ENCODE data around the gene TIMM13. TPM values are rescaled to one million over a fixed set of nuclear protein-coding genes. Genes with fewer than 3 reads are reported as not detected.

Gene TIMM13
- polyA plus RNA-seq, 3 donors = 17.3 to 89.3 (median 72.4) TPM

DNA sequence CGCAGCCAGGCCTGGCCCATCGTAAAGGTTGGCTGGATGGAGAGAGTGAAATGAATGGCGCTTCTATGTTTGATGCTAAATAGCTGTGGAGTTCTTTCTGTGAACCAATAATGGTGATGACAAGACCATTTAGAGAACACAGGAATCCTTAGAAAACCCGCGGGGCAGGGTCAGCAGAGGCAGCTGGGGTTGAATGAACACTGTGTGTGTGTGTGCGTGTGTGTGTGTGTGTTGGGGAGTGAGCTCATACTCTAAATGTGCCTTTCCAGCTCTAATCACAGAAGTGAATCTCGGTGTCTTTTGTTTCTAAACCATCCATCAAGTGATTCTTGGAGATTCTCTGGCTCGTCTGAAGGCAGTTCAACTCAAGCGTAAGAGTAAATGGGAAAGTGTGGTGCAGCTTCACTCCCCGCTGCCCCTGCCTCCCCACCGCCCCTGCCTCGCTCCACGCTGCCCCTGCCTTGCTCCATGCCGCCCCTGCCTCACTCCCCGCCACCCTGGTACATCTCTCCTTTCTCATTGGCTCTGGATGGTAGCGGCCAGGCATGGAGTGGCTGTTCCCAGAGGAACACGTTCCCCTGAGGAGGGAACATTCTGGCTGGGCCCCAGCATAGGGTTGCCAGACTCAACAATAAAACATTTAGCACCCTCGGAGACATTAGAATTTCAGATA is 46.1 kb downstream of the TIMM13 start:
- no peaks in the 10 kb centered on the region for H3K36me3 ChIP-seq (replicated peaks in 1 of 2; ENCODE audit: control insufficient read depth in 1 of 2, insufficient read depth in 2 of 2, low read length in 2 of 2)
- H2AFZ ChIP-seq (ENCODE audit: insufficient read depth, low read depth, low read length, poor library complexity, severe bottlenecking) = no peak overlapping the region
- no peak overlapping the region for H3K4me3 ChIP-seq (replicated peaks in 1 of 3; ENCODE audit: low read depth in 2 of 3, low read length in 3 of 3)
- H3K9me3 Mint-ChIP-seq = peaks cover 19 to 39% (median 26%) of the 10 kb centered on the region in 7 donors
- H3K4me2 ChIP-seq (replicated peaks; ENCODE audit: extremely low read depth, low read length, poor library complexity, severe bottlenecking) = no peak overlapping the region
- TF ChIP-seq CTCF (IDR thresholded peaks at IDR 0.05) = no peak
- peaks cover 29% of the 10 kb centered on the region for H3K4me1 Mint-ChIP-seq
- no peaks in the 10 kb centered on the region for H3K79me2 ChIP-seq (ENCODE audit: insufficient read depth, low read length)
- peaks cover 0 to 4% of the 10 kb centered on the region in 2 donors for H3K36me3 Mint-ChIP-seq
- H3K27me3 ChIP-seq (ENCODE audit: control insufficient read depth in 2 of 2, insufficient read depth in 2 of 2, low read length in 2 of 2) = no peaks in the 10 kb centered on the region
- H3K9ac ChIP-seq (ENCODE audit: insufficient read depth, low read length, poor library complexity, severe bottlenecking) = no peak overlapping the region
- H4K20me1 ChIP-seq (ENCODE audit: insufficient read depth, low read length) = no peaks in the 10 kb centered on the region
- WGBS (ENCODE audit: insufficient coverage) = 89% methylated on average over 14 of the region's 18 CpGs
- H3K27ac Mint-ChIP-seq = no peak overlapping the region
- peaks cover 3 to 10% (median 3%) of the 10 kb centered on the region in 3 donors for H3K27me3 Mint-ChIP-seq (ENCODE audit: low read depth in 3 of 3)
- H3K4me1 ChIP-seq (ENCODE audit: control insufficient read depth in 1 of 2, insufficient read depth in 2 of 2, low read length in 2 of 2) = peaks cover 21 to 25% of the 10 kb centered on the region in 2 donors
- H3K27ac ChIP-seq (ENCODE audit: low read depth in 1 of 2, low read length in 2 of 2) = no peak overlapping the region
- intact Hi-C loops (cut with micrococcal nuclease) = no loop called here
- peaks cover 14 to 33% of the 10 kb centered on the region in 2 donors for H3K9me3 ChIP-seq (replicated peaks in 1 of 2; ENCODE audit: control insufficient read depth in 1 of 2, insufficient read depth in 1 of 2, low read length in 2 of 2)
- no peak overlapping the region for H3K4me3 Mint-ChIP-seq
- DNase-seq = no peak

DNA sequence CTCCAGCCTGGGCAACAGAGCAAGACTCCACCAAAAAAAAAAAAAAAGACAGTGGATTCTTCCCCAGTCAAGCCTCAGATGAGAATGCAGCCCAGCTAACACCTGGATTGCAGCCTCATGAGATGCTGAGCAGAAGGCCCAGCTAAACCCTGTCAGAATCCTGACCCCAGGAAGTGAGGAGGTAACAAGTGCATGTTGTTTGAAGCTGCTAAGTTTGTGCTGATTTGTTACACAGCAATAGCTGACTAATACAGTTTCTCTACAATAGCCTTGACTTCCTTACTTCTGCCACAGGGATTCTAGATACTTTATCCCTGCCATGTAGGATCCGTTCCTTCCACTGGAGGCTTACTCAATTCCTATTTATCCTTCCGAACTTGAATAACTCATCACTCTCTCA is 46.8 kb downstream of the TIMM13 start:
- H4K20me1 ChIP-seq (ENCODE audit: insufficient read depth, low read length) = no peaks in the 10 kb centered on the region
- H3K9me3 Mint-ChIP-seq = peaks cover 19 to 39% (median 26%) of the 10 kb centered on the region in 7 donors
- H3K36me3 Mint-ChIP-seq = peaks cover 0 to 4% of the 10 kb centered on the region in 2 donors
- DNase-seq = no peak
- H3K27me3 Mint-ChIP-seq (ENCODE audit: low read depth in 3 of 3) = peaks cover 3 to 10% (median 3%) of the 10 kb centered on the region in 3 donors
- no peaks in the 10 kb centered on the region for H3K79me2 ChIP-seq (ENCODE audit: insufficient read depth, low read length)
- TF ChIP-seq CTCF (IDR thresholded peaks at IDR 0.05) = no peak
- no peak overlapping the region for H3K4me2 ChIP-seq (replicated peaks; ENCODE audit: extremely low read depth, low read length, poor library complexity, severe bottlenecking)
- 100% methylated on average over 1 of the region's 2 CpGs for WGBS (ENCODE audit: insufficient coverage)
- H2AFZ ChIP-seq (ENCODE audit: insufficient read depth, low read depth, low read length, poor library complexity, severe bottlenecking) = no peak overlapping the region
- no peak overlapping the region for H3K27ac Mint-ChIP-seq
- peaks cover 21 to 25% of the 10 kb centered on the region in 2 donors for H3K4me1 ChIP-seq (ENCODE audit: control insufficient read depth in 1 of 2, insufficient read depth in 2 of 2, low read length in 2 of 2)
- no peak overlapping the region for H3K9ac ChIP-seq (ENCODE audit: insufficient read depth, low read length, poor library complexity, severe bottlenecking)
- no peaks in the 10 kb centered on the region for H3K36me3 ChIP-seq (replicated peaks in 1 of 2; ENCODE audit: control insufficient read depth in 1 of 2, insufficient read depth in 2 of 2, low read length in 2 of 2)
- no peak overlapping the region for H3K27ac ChIP-seq (ENCODE audit: low read depth in 1 of 2, low read length in 2 of 2)
- H3K4me3 Mint-ChIP-seq = no peak overlapping the region
- intact Hi-C loops (cut with micrococcal nuclease) = no loop called here
- peaks cover 14 to 33% of the 10 kb centered on the region in 2 donors for H3K9me3 ChIP-seq (replicated peaks in 1 of 2; ENCODE audit: control insufficient read depth in 1 of 2, insufficient read depth in 1 of 2, low read length in 2 of 2)
- peaks cover 28% of the 10 kb centered on the region for H3K4me1 Mint-ChIP-seq
- H3K4me3 ChIP-seq (replicated peaks in 1 of 3; ENCODE audit: low read depth in 2 of 3, low read length in 3 of 3) = no peak overlapping the region
- no peaks in the 10 kb centered on the region for H3K27me3 ChIP-seq (ENCODE audit: control insufficient read depth in 2 of 2, insufficient read depth in 2 of 2, low read length in 2 of 2)

Data from CD14-positive monocyte (primary cell).